ENCODE measurements around the gene ZNF195.
"Not testable (repeated sequence)": the region's sequence is repeated elsewhere in the genome, so short reads cannot be mapped to it uniquely, and the experiment has no call there.

- not testable (repeated sequence) for TF ChIP-seq POLR2A, CTCF (IDR thresholded peaks at IDR 0.05)
These were observed 47.6 kb upstream of the ZNF195 start for GRCh38 chr11:3426541-3426940.

Data from tibial nerve (tissue), 3 donors.